Measurements from ENCODE around the gene INF2.

Gene INF2

GRCh38 chr14:104698688-104699425, 9.4 kb downstream of the INF2 start:
- TF ChIP-seq, protein P1, sequence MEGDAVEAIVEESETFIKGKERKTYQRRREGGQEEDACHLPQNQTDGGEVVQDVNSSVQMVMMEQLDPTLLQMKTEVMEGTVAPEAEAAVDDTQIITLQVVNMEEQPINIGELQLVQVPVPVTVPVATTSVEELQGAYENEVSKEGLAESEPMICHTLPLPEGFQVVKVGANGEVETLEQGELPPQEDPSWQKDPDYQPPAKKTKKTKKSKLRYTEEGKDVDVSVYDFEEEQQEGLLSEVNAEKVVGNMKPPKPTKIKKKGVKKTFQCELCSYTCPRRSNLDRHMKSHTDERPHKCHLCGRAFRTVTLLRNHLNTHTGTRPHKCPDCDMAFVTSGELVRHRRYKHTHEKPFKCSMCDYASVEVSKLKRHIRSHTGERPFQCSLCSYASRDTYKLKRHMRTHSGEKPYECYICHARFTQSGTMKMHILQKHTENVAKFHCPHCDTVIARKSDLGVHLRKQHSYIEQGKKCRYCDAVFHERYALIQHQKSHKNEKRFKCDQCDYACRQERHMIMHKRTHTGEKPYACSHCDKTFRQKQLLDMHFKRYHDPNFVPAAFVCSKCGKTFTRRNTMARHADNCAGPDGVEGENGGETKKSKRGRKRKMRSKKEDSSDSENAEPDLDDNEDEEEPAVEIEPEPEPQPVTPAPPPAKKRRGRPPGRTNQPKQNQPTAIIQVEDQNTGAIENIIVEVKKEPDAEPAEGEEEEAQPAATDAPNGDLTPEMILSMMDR (IDR thresholded peaks at IDR 0.05; ENCODE audit: insufficient read depth, low read depth, low read length, missing control alignments): no peak
- H3K4me3 ChIP-seq (ENCODE audit: low read length): no peak overlapping the region
- DNase-seq (ENCODE audit: low read depth): no peak

DNA sequence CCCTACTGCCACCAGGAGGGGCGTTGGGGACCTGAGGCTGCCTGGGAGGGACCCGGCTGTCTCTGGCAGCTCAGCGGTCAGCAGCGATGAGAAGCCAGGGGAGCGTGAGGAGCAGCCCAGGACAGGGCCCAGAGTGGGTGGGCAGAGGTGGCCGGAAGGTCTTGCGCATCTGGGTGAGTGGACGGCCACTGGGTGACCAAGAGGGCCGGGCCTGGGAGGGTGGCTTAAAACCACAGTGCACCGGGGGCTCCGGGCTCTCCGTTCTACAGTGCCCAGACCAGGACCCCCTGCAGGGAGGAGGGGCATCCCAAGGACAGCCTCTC, 10.0 kb downstream of the INF2 start:
- DNase-seq (ENCODE audit: low read depth): no peak
- TF ChIP-seq, protein P1 (IDR thresholded peaks at IDR 0.05; ENCODE audit: insufficient read depth, low read depth, low read length, missing control alignments): no peak
- H3K4me3 ChIP-seq (ENCODE audit: low read length): no peak overlapping the region

- DNase-seq (ENCODE audit: low read depth): no peak
- TF ChIP-seq, protein P1 (IDR thresholded peaks at IDR 0.05; ENCODE audit: insufficient read depth, low read depth, low read length, missing control alignments): no peak
- H3K4me3 ChIP-seq (ENCODE audit: low read length): no peak overlapping the region
Observed at GRCh38 chr14:104700225-104700651, 10.8 kb downstream of the INF2 start.

- DNase-seq (ENCODE audit: low read depth): no peak
- H3K4me3 ChIP-seq (ENCODE audit: low read length): no peak overlapping the region
- TF ChIP-seq, protein P1 (IDR thresholded peaks at IDR 0.05; ENCODE audit: insufficient read depth, low read depth, low read length, missing control alignments): no peak
Observed at GRCh38 chr14:104700747-104701217, 11.4 kb downstream of the INF2 start.

DNA sequence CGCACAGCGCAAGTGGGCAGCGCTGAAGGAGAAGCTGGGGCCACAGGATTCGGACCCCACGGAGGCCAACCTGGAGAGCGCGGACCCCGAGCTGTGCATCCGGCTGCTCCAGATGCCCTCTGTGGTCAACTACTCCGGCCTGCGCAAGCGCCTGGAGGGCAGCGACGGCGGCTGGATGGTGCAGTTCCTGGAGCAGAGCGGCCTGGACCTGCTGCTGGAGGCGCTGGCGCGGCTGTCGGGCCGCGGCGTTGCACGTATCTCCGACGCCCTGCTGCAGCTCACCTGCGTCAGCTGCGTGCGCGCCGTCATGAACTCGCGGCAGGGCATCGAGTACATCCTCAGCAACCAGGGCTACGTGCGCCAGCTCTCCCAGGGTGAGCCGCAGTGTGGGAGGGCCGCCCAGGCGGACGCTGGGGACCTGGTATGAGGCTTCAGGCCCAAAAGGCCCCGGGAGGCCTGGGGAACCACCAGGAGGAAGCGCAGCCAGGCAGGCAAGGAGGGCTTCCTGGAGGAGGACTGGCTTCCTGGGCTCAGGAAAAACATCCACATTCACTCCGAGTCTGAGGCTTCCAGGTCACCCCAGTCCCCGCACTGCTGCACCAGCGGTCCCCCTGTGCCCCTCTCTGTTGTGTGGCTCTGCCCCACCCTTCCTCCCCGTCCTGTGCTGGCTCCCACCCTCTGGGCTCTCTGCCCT, 12.1 kb downstream of the INF2 start:
- DNase-seq (ENCODE audit: low read depth): no peak
- H3K4me3 ChIP-seq (ENCODE audit: low read length): no peak overlapping the region
- TF ChIP-seq, protein P1 (IDR thresholded peaks at IDR 0.05; ENCODE audit: insufficient read depth, low read depth, low read length, missing control alignments): no peak

DNA sequence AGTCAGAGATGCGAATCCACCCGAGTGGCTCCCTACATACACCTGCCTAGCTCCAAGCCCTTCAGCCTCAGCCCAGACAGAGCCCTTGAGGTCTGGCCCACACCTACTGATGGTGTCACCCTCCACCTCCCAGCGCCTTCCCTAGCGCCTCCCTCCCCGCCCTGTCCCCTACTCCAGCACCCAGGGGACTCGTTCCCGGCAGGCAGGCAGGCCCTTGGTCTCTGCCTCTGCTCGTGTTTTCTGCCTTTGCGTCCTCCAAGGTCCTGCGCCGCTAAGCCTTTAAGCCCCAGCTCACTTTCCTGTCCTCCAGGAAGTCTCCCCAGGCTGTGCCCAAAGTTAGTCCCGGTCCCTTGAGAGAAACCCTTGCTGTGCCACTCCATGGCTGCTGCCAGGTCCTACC, 12.7 kb downstream of the INF2 start:
- no peak overlapping the region for H3K4me3 ChIP-seq (ENCODE audit: low read length)
- no peak for DNase-seq (ENCODE audit: low read depth)
- TF ChIP-seq, protein P1 (IDR thresholded peaks at IDR 0.05; ENCODE audit: insufficient read depth, low read depth, low read length, missing control alignments): no peak
